Measurements from ENCODE around the gene SUCLG2. TPM values are rescaled to one million over a fixed set of nuclear protein-coding genes. Genes with fewer than 3 reads are reported as not detected.

SUCLG2 gene
- total RNA-seq, 1 donor from 2014 or later: 94.1 TPM

GRCh38 chr3:67487564-67488114 lies 166.8 kb downstream of the SUCLG2 start:
- DNase-seq (no peak), ATAC-seq (ENCODE audit: poor library complexity) (no peak)
- intact Hi-C loops (cut with DNase I): no loop called here

GRCh38 chr3:67486883-67487282 lies 167.5 kb downstream of the SUCLG2 start:
- ATAC-seq (ENCODE audit: poor library complexity) (no peak), DNase-seq (no peak)
- intact Hi-C loops (cut with DNase I): no loop called here

GRCh38 chr3:67484085-67484484 lies 170.3 kb downstream of the SUCLG2 start:
- no peak for ATAC-seq (ENCODE audit: poor library complexity)
- intact Hi-C loops (cut with DNase I): no loop called here
- DNase-seq: no peak

- intact Hi-C loops (cut with DNase I): no loop called here
- no peak for ATAC-seq (ENCODE audit: poor library complexity)
- no peak for DNase-seq
Measured at GRCh38 chr3:67481126-67481525, 173.3 kb downstream of the SUCLG2 start.

GRCh38 chr3:67478423-67478822 lies 176.0 kb downstream of the SUCLG2 start:
- ATAC-seq (ENCODE audit: poor library complexity) (no peak), DNase-seq (no peak)

GRCh38 chr3:67474311-67474710 lies 180.1 kb downstream of the SUCLG2 start:
- intact Hi-C loops (cut with DNase I): no loop called here
- DNase-seq (no peak), ATAC-seq (ENCODE audit: poor library complexity) (no peak)

More at GRCh38 chr3:67478423-67478822, 176.0 kb downstream of the SUCLG2 start:
- intact Hi-C loops (cut with DNase I): no loop called here

GRCh38 chr3:67472674-67473201 lies 181.7 kb downstream of the SUCLG2 start:
- DNase-seq (no peak), ATAC-seq (ENCODE audit: poor library complexity) (no peak)
- intact Hi-C loops (cut with DNase I): no loop called here

GRCh38 chr3:67470207-67470606 lies 184.2 kb downstream of the SUCLG2 start:
- ATAC-seq (ENCODE audit: poor library complexity) (no peak), DNase-seq (no peak)
- intact Hi-C loops (cut with DNase I): no loop called here

GRCh38 chr3:67468511-67468910 lies 185.9 kb downstream of the SUCLG2 start:
- no peak for ATAC-seq (ENCODE audit: poor library complexity)
- intact Hi-C loops (cut with DNase I): no loop called here
- DNase-seq: no peak

- DNase-seq (no peak), ATAC-seq (ENCODE audit: poor library complexity) (no peak)
- intact Hi-C loops (cut with DNase I): no loop called here
Measured at GRCh38 chr3:67463656-67464055, 190.8 kb downstream of the SUCLG2 start.

GRCh38 chr3:67462187-67462586 lies 192.2 kb downstream of the SUCLG2 start:
- ATAC-seq (ENCODE audit: poor library complexity): no peak
- DNase-seq: no peak
- intact Hi-C loops (cut with DNase I): no loop called here

- DNase-seq (no peak), ATAC-seq (ENCODE audit: poor library complexity) (no peak)
- intact Hi-C loops (cut with DNase I): no loop called here
Measured at GRCh38 chr3:67461667-67462142, 192.7 kb downstream of the SUCLG2 start.

GRCh38 chr3:67460841-67461510 lies 193.4 kb downstream of the SUCLG2 start:
- DNase-seq (no peak), ATAC-seq (ENCODE audit: poor library complexity) (no peak)
- intact Hi-C loops (cut with DNase I): no loop called here

GRCh38 chr3:67459796-67460195 lies 194.6 kb downstream of the SUCLG2 start:
- intact Hi-C loops (cut with DNase I): no loop called here
- no peak for ATAC-seq (ENCODE audit: poor library complexity)

GRCh38 chr3:67458896-67459530 lies 195.4 kb downstream of the SUCLG2 start:
- intact Hi-C loops (cut with DNase I): no loop called here
- ATAC-seq (ENCODE audit: poor library complexity): no peak
- DNase-seq: no peak

More at GRCh38 chr3:67459796-67460195, 194.6 kb downstream of the SUCLG2 start:
- DNase-seq: no peak

GRCh38 chr3:67458408-67458807 lies 196.0 kb downstream of the SUCLG2 start:
- ATAC-seq (ENCODE audit: poor library complexity): no peak
- no peak for DNase-seq
- intact Hi-C loops (cut with DNase I): no loop called here

GRCh38 chr3:67453628-67454027 lies 200.8 kb downstream of the SUCLG2 start:
- intact Hi-C loops (cut with DNase I): no loop called here
- ATAC-seq (ENCODE audit: poor library complexity) (no peak), DNase-seq (no peak)

- DNase-seq (no peak), ATAC-seq (ENCODE audit: poor library complexity) (no peak)
- intact Hi-C loops (cut with DNase I): no loop called here
Measured at GRCh38 chr3:67450153-67450552, 204.3 kb downstream of the SUCLG2 start.

GRCh38 chr3:67447393-67447792 lies 207.0 kb downstream of the SUCLG2 start:
- no peak for ATAC-seq (ENCODE audit: poor library complexity)
- intact Hi-C loops (cut with DNase I): no loop called here
- no peak for DNase-seq

GRCh38 chr3:67437789-67438188 lies 216.6 kb downstream of the SUCLG2 start:
- no peak for ATAC-seq (ENCODE audit: poor library complexity)
- DNase-seq: no peak
- intact Hi-C loops (cut with DNase I): no loop called here

Data from Right ventricle myocardium superior (tissue), 1 donor.